Osteocyte (in vitro differentiated cells): ENCODE data around the gene FBXW5. TPM values are rescaled to one million over a fixed set of nuclear protein-coding genes. Genes with fewer than 3 reads are reported as not detected.

Source experiments
- DNase-seq: peaks from one replicate; pipeline ENCODE4 v3.0.0; 2021; ENCODE audit warnings: mixed read lengths; ENCODE audit not compliant: unreplicated experiment; ENCODE audit errors: extremely low spot score
- H3K27ac Mint-ChIP-seq: one replicate; pipeline ENCODE4 v1.8.0; 2021; ENCODE audit warnings: mild to moderate bottlenecking, mixed read lengths; ENCODE audit not compliant: unreplicated experiment
- H3K27me3 Mint-ChIP-seq: one replicate; pipeline ENCODE4 v1.8.0; 2021; ENCODE audit warnings: mixed read lengths; ENCODE audit not compliant: unreplicated experiment
- H3K36me3 Mint-ChIP-seq: one replicate; pipeline ENCODE4 v1.8.0; 2021; ENCODE audit warnings: mixed read lengths; ENCODE audit not compliant: unreplicated experiment
- H3K4me1 Mint-ChIP-seq: one replicate; pipeline ENCODE4 v1.8.0; 2021; ENCODE audit warnings: mixed read lengths; ENCODE audit not compliant: unreplicated experiment
- H3K4me3 Mint-ChIP-seq: one replicate; pipeline ENCODE4 v1.8.0; 2021; ENCODE audit warnings: mild to moderate bottlenecking, moderate library complexity, mixed read lengths; ENCODE audit not compliant: unreplicated experiment
- H3K9me3 Mint-ChIP-seq: one replicate; pipeline ENCODE4 v1.8.0; 2021; ENCODE audit warnings: mixed read lengths; ENCODE audit not compliant: unreplicated experiment
- CTCF ChIP-seq: fragments of 200-600 bp; sonication (generic); IDR thresholded peaks from 2 replicates; pipeline ENCODE4 v1.5.0; 2021; ENCODE audit warnings: antibody characterized with exemption, mild to moderate bottlenecking, moderate library complexity
- total RNA-seq: library from RNA; stranded (reverse); gene quantifications from 2 replicates; pipeline ENCODE4 v1.2.1, GENCODE V29; 2021

Gene FBXW5
- total RNA-seq, 1 donor from 2014 or later: 84.4 TPM

DNA sequence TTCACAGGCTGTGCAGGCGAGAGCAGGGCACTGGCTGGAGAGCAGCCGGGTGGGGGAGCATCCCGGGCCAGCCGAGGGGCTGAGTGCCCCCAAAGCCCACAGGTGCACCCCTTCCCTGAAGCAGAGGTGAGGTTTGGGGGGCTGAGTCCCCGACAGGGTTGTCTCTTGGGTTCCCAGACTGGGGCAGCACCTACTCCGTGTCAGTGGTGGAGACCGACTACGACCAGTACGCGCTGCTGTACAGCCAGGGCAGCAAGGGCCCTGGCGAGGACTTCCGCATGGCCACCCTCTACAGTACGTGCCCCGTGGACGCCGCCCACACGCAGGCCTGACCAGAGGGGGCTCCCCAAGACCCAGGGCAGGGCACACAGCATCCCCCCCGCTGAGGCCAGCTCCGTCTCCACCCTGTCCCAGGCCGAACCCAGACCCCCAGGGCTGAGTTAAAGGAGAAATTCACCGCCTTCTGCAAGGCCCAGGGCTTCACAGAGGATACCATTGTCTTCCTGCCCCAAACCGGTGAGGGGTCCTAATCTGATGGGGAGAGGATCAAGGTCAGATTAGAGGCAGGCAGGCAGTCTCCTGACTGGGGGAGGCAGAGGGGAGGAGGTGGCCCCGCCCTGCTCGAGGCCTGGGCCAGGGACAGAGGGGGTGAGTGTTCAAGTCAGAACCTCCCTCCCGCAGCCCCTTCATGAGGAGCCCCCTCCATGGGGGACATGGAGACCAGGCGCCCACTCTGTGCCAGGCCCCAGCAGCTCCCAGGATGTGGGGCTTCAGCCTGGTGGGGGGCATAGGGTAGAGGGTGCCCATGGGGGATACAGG lies 35.4 kb upstream of the FBXW5 start:
- no peak for DNase-seq
- Mint-ChIP-seq H3K4me1 (peaks cover 4% of the 10 kb centered on the region), H3K27ac (no peak overlapping the region), H3K36me3 (no peaks in the 10 kb centered on the region), H3K4me3 (peak overlapping the region; percentile 22), H3K27me3 (no peaks in the 10 kb centered on the region), H3K9me3 (no peaks in the 10 kb centered on the region)
- TF ChIP-seq CTCF: no peak

DNA sequence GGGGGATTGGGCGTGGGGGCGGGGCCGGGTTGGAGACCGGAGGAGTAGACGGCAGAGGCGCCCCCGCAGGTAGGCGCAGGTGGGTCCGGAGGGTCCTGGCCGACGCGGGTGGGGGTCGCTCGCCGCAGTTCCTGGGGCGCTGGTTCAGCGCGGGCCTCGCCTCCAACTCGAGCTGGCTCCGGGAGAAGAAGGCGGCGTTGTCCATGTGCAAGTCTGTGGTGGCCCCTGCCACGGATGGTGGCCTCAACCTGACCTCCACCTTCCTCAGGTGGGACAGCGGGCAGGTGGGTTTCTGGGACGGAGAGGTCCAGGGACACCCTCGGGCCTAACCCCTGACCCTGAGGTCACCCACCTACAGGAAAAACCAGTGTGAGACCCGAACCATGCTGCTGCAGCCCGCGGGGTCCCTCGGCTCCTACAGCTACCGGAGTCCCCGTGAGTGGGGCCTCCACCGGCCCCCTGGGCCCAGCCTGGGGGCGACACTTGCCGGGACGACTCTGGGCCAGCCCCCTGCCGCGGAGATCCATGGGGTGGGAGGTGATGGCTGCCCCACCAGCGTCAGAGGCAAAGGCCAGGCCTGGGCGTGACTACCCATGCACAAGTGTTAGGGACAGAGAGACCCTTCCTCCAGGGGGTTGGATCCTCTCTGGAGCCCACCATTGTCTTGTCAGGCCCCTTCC lies 34.5 kb upstream of the FBXW5 start:
- H3K27ac Mint-ChIP-seq: no peak overlapping the region
- peaks cover 4% of the 10 kb centered on the region for H3K4me1 Mint-ChIP-seq

GRCh38 chr9:136978073-136978864 lies 33.7 kb upstream of the FBXW5 start:
- Mint-ChIP-seq H3K4me1 (peaks cover 4% of the 10 kb centered on the region), H3K4me3 (peak overlapping the region; percentile 38)

More for the DNA sequence above, 34.5 kb upstream of the FBXW5 start:
- DNase-seq: no peak
- TF ChIP-seq CTCF: no peak
- no peaks in the 10 kb centered on the region for H3K9me3 Mint-ChIP-seq
- no peak overlapping the region for H3K4me3 Mint-ChIP-seq
- no peaks in the 10 kb centered on the region for H3K27me3 Mint-ChIP-seq
- H3K36me3 Mint-ChIP-seq: no peaks in the 10 kb centered on the region

DNA sequence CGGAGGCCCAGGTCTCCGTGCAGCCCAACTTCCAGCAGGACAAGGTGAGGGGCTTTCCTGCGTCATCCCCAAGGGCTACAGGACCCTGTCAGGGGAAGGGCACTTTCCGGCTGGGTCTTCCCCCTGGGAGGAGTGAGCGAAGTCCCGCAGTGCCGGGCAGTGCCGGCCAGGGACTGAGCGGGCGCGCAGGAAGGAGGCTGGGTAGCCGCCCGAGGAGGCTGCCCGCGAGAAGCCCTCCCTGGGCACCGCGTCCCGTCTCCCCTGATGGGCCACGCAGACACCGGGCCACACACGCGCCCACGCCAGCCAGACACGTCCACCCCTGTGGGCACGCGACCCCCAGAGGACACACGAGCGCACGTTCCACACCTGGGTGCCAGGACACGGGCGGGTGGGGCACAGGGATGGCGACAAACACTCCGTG lies 33.1 kb upstream of the FBXW5 start:
- Mint-ChIP-seq H3K4me3 (peak overlapping the region; percentile 58), H3K27me3 (no peaks in the 10 kb centered on the region), H3K9me3 (no peaks in the 10 kb centered on the region), H3K4me1 (peaks cover 4% of the 10 kb centered on the region), H3K27ac (no peak overlapping the region), H3K36me3 (no peaks in the 10 kb centered on the region)
- no peak for TF ChIP-seq CTCF
- DNase-seq: no peak

More at GRCh38 chr9:136978073-136978864, 33.7 kb upstream of the FBXW5 start:
- Mint-ChIP-seq H3K27ac (no peak overlapping the region), H3K27me3 (no peaks in the 10 kb centered on the region), H3K9me3 (no peaks in the 10 kb centered on the region), H3K36me3 (no peaks in the 10 kb centered on the region)
- TF ChIP-seq CTCF: no peak
- no peak for DNase-seq
